ENCODE measurements around the gene CYP2W1. TPM values are rescaled to one million over a fixed set of nuclear protein-coding genes. Genes with fewer than 3 reads are reported as not detected.

CYP2W1 gene
- total RNA-seq, 1 donor from 2014 or later = not detected

DNA sequence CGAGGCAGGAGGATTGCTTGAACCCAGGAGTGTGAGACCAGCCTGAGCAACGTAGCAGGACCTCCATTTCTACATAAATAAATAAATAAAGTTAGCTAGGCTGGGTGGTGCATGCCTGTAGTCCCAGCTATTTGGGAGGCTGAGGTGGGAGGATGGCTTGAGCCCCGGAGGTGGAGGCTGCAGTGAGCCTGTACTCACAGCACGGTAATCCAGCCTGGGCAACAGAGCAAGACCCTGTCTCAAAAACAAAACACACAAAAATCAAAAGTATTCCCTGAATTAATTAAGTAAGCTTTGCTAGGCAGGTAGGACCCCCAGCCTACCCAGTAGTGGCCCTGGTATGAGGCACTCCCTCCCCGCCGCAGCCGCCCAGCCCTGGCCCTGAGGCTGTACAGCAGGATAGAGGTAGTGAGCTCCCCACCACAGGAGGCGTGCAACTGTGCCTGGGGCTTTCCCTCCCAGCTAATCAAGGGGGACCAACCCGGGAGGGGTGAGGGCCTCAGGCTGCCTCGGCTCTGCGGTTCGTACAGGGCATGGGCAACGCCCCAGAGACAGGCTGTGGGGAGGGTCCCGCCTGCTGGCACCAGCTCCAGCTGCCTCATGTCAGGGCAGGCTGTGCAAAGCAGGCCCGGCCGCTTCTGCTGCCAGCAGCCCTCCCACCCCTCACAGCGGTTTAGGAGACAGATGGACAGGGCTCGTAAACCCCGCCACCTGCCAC lies 1.0 kb upstream of the CYP2W1 start:
- no peak for DNase-seq (ENCODE audit: low read depth)

DNA sequence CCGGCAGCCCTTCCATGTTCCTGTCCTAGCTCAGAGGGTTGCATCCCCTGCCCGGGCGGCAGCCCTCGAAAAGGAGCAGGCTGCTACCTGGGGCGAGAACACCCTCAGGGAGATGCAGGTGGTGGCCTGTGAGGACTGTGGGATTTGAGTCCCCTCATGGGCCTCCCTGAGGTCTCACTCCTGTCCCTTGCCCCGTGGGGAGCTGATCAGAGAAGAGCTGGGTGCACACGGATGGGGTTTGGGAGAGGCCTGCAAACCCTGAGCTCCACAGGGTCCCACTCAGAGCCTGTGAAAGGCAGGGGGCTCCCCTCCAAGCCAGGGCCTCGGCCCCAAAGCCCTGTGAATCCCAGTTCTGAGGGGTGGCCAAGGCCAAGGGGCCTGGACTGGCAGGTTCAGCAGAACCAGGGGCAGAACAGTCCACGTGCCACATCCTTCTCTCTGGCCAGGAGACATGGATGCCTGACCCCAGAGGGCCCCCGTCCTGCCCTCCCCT lies 424 bp upstream of the CYP2W1 start:
- DNase-seq (ENCODE audit: low read depth) = no peak

DNA sequence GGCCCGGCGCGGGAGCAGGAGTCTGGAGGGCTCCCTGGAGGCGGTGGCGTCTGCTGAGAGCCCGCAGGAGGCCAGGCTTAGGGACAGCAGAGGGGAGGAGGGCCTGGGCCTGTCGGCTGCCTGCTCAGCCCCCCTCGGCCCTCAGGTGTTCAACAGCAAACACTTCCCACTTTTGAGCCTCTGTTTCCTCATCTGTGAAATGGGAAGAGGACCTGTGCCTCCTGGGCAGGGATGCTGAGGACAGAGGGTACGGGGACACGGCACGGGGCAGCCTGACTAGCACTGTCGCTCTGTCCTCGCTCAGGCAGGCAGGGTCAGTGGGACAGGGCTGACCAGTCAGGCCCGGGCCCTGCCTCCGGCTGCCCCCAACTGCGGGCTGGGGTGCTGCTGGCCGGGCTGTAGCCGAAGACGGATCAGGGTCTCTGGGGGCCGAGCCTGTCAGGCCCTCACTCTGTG lies 663 bp downstream of the CYP2W1 start:
- no peak for DNase-seq (ENCODE audit: low read depth)

- DNase-seq (ENCODE audit: low read depth) = no peak
Measured at GRCh38 chr7:984361-985126, 1.6 kb downstream of the CYP2W1 start.

DNA sequence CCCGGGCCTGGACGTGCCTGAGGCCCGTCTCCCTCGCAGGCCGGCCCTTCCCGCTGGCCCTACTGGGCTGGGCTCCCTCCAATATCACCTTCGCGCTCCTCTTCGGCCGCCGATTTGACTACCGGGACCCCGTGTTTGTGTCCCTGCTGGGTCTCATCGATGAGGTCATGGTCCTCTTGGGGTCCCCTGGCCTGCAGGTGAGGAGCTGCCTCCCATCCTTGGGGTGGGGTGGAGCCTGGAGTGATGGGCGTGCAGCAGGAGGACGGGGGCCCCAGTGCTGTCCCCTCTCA lies 2.1 kb downstream of the CYP2W1 start:
- no peak for DNase-seq (ENCODE audit: low read depth)

GRCh38 chr7:985915-986741 lies 3.1 kb downstream of the CYP2W1 start:
- DNase-seq (ENCODE audit: low read depth) = peak; percentile 56

DNA sequence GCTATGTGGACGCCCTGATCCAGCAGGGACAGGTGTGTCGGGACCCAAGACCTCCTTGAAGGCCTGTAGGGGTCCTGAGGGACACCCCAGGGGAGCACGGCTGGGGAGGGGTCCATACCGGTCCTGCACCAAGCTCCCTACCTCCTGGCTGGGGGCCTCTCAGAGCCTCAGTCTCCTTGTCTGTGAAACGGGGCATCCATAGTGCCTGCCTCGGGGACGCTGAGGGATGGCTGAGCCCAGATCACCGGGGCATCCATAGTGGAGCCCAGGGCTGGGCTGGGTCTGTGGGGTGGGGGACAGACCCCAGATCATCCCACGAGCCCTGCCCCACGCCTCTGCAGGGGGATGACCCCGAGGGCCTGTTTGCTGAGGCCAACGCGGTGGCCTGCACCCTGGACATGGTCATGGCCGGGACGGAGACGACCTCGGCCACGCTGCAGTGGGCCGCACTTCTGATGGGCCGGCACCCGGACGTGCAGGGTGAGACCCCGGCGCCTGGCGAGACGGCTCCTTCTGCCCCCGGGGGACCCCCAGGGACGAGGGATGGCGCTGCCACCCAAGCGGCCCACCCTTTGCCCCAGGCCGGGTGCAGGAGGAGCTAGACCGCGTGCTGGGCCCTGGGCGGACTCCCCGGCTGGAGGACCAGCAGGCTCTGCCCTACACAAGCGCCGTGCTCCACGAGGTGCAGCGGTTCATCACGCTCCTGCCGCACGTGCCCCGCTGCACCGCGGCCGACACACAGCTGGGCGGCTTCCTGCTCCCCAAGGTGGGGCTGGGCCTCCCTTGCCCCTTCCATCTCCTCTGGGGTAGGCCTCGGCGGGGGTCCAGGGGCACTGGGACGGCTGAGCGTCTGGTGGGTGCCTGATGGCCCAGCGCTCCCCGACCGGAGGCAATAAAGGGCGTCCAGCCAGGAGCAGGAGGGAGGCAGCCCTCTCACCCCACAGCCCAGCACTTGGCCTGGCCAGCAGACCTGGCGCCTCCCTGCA lies 4.1 kb downstream of the CYP2W1 start:
- DNase-seq (ENCODE audit: low read depth) = no peak

DNA sequence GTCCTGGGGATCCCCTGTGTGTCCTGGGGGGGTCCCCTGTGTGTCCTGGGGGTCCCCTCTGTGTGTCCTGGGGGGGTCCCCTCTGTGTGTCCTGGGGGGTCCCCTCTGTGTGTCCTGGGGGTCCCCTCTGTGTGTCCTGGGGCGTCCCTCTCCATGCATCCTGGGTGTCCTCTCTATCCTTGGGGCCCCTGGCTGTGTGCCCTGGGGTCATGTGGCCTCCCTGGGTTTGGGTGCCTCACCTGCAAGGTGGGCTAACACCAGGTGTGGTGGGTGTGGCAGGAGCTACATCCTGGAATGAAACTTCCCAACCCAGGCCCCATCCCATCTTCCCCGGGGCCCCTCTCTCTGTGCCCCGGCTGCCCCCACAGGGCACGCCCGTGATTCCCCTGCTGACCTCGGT lies 4.9 kb downstream of the CYP2W1 start:
- no peak for DNase-seq (ENCODE audit: low read depth)

DNA sequence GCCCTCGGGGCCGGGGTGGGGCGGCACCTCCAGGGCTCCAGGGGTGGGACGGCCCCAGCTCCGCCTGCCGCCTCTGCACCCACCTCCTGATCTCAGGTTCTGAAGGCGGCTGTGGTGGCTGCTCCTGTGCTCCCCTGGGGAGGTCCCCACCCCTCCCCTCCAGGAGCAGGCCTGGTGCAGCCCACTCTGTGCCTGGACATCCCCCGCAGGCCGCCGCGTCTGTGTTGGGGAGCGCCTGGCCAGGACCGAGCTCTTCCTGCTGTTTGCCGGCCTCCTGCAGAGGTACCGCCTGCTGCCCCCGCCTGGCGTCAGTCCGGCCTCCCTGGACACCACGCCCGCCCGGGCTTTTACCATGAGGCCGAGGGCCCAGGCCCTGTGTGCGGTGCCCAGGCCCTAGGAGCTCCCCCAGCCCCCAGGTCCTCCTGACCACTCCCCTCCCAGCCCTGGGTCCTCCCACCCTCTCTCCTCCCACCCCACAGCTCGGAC lies 5.5 kb downstream of the CYP2W1 start:
- DNase-seq (ENCODE audit: low read depth) = no peak

DNA sequence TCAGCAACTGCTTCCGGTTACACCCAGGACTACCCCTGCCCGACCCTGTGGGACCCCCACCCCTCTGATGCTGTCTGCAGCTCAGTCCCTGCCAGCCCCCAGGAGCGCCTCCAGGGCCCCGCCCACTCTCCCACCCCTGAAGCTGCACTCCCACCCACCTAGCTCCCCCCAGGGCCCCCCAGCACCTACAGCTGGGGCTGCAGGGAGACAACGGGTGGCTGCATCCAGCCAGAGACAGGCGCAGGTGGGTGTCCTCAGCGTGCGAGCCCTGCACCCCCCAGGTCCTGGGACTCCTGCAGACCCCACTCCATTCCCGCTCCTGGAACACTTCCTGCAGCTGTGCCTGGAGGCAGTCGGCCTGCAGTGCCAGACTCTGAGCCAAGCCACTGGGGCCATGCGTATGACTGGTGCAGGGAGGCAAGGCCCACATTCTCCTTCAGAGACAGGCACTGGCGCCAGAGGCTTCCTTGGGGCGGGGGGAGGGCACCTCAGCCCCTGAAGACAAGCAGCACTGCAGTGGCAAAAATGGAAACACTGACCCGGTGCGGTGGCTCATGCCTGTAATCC lies 6.1 kb downstream of the CYP2W1 start:
- no peak for DNase-seq (ENCODE audit: low read depth)

DNA sequence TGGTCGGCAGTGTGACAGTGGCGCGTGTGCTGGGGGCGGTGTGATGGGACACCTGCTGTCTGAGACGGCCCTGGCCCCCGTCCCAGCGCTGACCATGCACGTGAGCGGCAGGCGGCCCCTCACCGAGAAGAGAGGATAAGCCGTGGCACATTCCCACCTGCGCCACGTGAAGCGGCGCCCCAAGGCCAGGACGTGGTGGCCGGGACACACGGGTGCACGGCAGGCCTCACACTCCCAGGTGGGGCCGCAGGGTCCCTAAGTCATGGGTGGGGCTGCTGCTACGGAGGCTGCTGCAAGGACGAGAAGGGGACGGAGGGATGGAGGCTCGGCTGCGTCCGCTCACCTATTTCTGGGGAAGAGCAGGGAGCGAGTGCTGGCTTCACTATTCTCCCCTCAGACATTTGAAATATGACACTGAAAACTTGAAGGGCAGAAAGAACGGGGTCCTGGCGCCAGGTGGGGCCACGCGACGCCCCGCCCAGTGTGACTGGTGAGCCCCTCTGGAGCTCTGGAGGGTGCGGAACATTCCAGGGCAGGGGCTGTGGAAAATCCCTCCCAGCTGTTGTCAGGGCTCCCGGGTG lies 7.5 kb downstream of the CYP2W1 start:
- no peak for DNase-seq (ENCODE audit: low read depth)

DNA sequence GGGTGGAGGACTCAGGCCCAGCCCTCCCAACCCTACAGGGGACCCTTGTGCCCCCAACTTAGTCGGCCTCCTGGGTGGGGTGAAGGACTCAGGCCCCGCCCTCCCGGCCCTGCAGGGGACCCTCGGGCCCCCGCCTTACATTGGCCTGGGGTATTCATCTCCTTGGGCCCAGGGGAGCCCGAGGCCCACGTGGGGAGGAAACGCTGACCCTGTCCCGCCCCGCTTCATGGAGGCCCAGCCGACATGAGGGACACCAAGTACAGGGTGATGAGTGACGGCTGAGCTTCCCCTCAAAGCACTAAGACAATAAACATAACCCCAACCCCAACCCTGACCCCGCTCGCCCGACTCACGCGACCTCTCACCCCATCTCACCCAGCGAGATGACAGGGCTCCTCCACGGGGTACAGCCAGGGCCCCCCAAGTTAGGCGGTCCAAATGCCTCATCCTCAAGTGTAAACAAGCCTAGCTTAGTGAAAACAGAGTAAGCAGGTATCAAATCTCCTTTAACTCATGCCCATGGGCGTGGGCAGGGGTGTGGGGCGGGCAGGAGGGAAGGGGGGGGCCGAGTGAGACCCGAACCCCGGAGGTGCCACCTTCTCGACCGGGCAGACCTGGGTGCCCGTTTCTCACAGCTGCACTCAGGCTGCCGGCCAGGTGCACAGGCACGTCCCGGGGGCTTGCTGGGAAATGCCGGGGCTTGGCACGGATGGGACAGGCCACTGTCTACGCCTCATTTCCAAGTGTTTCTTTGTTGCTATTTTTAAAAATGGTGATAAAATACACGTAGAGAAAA lies 8.2 kb downstream of the CYP2W1 start:
- DNase-seq (ENCODE audit: low read depth) = no peak

DNA sequence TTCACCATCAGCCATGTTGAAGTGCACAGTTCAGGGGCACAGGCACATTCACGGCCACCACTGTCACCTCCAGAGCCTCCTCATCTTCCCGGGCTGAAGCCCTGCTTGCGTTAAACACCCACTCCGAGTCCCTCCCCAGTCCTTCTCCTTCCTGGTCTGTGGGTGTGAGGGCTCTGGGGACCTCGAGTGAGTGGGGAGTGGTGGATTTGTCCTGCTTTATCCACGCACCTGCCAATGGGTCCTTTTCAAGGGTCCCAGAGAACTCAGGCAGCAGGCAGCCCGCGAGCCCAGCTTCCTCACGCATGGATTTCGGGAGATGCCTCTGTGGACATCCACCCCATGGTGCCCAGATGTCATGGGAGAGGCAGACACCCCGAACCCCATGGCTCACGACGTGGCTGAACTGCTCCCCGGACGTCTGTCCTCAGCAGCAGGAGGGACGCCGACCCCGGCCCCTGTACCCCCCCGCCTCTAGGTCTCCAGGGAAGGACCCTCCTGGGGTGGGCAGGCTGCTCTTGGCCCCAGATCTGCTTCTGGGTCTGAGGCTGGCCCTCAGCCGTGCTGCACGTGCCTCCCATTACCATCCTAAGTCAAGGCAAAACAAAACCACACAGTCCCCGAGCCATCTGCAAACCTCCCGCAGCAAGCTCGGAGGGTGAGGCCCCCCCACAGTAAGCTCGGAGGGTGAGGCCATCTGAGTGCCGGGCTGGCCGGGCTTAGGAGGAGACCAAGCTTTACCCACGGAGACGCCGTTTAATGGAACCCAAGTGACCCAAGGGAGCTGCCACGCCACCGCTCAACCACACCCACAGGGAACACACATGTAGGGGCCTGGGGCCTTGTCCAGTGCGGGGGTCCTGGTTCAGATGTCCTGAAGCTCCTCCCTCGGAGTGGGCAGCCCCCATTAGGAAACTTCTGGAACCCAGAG lies 9.0 kb downstream of the CYP2W1 start:
- no peak for DNase-seq (ENCODE audit: low read depth)

DNA sequence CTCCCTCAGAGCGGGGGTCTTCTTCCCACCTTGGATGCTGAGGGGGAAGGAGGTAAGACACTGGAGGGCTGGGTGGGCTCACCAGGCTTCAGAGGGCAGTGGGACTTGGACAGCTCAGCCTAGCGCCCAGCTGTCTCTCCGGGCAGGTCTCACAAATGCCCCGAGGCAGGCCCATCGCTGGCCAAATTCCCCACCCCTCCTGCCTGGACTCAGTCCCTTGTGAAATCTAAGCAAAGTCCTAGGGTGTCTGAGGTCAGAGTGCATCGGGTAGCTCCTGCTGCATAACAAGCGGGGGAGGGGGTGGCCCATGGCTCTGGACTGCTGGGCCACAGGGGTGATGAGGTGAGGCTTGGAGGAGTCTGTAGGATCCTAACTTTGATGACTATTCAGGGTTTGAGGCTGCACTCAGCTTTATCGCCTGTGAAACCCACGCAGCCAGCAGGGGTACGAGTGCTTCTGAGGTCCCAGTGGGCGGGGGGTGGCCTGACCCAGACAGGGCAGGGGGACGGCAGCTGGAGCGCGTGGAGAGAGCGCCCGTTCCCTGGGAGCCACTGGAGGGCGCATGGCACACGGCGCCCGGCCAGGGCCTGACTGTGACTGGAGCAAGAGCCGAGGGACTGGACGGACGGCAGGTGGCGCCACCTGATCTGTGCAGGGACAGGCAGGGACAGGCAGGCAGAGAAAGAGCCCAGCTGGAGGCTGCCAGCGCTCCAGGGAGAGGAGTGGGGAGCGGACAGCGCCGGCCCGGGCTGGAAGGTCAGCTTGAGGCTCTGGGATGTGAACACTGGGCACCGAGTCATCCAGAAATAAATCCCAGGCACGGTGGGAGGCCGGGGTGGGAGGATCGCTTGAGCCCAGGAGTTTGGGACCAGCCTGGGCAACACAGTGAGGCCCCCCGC lies 10.0 kb downstream of the CYP2W1 start:
- peak; percentile 97 for DNase-seq (ENCODE audit: low read depth)

DNA sequence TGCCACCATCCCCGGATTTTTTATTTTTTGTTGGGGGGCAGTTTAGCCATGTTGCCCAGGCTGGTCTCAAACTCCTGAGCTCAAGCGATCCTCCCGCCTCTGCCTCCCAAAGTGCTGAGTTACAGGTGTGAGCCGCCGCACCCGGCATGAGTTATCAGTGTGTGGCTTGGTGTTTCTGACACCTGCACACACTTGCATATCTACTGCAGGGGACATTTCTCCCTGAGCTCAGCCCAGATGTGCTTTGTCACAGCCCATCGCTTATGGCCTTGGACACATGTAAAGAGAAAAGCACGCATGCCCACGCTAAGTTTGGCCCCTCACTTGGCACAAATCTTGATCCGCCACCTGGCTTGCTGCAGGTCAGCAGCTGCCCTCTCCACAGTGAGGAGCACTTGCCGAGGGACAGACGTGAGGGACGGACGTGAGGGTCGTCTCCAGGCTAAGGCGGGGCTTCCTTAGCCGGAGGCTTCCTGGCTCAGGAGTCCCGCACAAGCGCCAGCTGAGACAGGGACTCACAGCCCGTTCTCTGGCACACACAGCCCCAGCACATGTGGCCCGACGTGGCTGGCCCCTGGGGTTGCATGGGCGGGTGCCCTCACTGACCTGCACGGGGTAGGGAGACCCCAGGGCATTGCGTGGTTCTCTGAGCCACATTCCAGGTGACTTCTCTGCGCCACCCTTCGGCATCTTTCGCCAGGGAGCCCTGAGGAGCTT lies 11.8 kb downstream of the CYP2W1 start:
- DNase-seq (ENCODE audit: low read depth) = no peak

DNA sequence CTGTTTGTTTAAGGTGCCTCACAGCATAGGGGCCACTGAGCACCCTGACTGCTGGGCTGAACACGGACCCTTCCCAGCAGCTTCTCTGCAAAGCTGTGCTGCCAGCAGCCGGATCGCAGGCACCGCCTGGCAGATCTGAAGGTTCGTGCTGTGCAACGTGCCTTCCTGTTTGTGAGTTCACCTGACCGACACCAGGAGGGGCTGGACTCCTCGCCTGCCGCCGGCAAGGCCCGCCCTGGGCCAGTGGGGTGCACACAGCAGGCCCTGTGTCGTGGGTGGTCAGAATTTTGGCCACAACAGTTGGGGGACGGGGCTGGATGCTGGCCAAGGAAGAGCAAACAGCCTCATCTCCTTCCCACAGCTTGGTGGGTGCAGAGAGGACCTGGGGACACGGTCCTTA lies 12.6 kb downstream of the CYP2W1 start:
- no peak for DNase-seq (ENCODE audit: low read depth)

All from myocyte (in vitro differentiated cells).